ENCODE results near the gene MCCD1. TPM values are rescaled to one million over a fixed set of nuclear protein-coding genes. Genes with fewer than 3 reads are reported as not detected.

MCCD1 gene
- total RNA-seq, 3 donors from 2014 or later, result not detected

- DNase-seq (ENCODE audit: low spot score in 2 of 2), result no peak
- Histone ChIP-seq H3K4me3 (no peak overlapping the region), H3K9me3 (no peaks in the 10 kb centered on the region), H3K4me1 (no peaks in the 10 kb centered on the region), H3K27ac (peak overlapping the region in 1 of 2 donors; percentile 38), H3K36me3 (no peaks in the 10 kb centered on the region), H3K27me3 (no peaks in the 10 kb centered on the region)
- intact Hi-C loops (cut with DNase I; ENCODE audit: low total_unique reads), result no loop called here
- TF ChIP-seq POLR2A (IDR thresholded peaks at IDR 0.05) (no peak), POLR2AphosphoS5 (IDR thresholded peaks at IDR 0.05) (no peak), CTCF (IDR thresholded peaks at IDR 0.05) (no peak)
Measured at GRCh38 chr6:31558631-31559500, 30.1 kb downstream of the MCCD1 start.

DNA sequence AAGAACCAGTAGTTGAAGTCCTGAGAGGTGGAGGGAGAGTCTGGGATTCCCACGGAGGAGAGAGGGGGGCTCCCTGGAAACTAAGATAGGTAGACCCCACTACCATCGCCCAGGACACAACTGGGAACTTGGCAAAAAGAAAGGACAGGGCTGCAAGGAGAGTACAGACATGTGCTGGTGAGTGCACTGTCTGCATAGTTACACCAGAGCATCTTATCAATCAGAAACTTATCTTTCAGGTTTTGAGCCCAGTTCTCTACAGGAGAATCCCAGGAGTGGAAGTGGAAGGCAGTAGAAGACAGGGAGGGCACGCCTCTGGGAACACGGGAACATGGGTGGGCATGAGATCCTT lies 30.8 kb downstream of the MCCD1 start:
- DNase-seq (ENCODE audit: low spot score in 2 of 2), result no peak
- peak overlapping the region in 1 of 2 donors; percentile 38 for H3K27ac ChIP-seq
- H3K4me1 ChIP-seq, result no peaks in the 10 kb centered on the region
- H3K27me3 ChIP-seq, result no peaks in the 10 kb centered on the region
- no peak for TF ChIP-seq POLR2AphosphoS5 (IDR thresholded peaks at IDR 0.05)
- no peak for TF ChIP-seq POLR2A (IDR thresholded peaks at IDR 0.05)
- no peak for TF ChIP-seq CTCF (IDR thresholded peaks at IDR 0.05)
- H3K36me3 ChIP-seq, result no peaks in the 10 kb centered on the region
- no peaks in the 10 kb centered on the region for H3K9me3 ChIP-seq
- no peak overlapping the region for H3K4me3 ChIP-seq
- intact Hi-C loops (cut with DNase I; ENCODE audit: low total_unique reads), result no loop called here

DNA sequence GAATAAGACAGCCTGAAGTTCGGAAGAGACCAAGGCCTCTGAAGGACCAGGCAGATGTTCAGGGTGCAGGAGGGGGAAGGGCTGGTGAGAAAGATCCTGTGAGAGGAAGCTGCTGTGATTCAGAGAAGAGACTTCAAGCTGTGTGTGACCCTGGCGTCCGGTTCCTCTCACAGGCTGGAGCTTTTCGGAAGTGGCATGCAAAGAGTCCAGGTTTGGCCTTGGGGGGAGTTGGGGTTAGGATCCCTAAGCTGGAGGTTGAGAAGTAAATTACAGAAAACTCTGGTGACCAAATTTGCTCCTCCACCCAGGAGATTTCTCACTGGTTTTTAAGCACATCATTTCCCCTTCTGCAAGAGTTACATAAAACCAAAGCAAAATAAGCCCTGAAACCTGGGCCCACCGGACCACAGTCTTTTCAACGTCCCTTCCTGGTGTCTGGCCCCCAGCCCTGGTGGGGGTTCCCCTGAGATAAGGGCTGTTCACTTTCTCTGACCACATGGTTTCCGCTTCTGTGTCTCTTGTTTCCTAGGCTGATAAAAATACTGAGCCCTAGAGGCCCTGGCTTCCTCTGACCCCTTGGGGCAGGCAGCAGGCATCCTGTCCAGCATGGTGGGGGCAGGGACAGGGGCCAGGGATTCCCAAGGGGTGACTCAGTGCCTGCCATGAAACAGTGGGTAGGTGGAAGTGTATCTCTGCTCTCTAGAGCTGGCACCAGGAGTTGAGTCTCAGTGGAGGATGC lies 31.4 kb downstream of the MCCD1 start:
- TF ChIP-seq CTCF (IDR thresholded peaks at IDR 0.05) (no peak), POLR2AphosphoS5 (IDR thresholded peaks at IDR 0.05) (peak in 1 of 3 donors; percentile 43), POLR2A (IDR thresholded peaks at IDR 0.05) (no peak)
- peak overlapping the region in 1 of 2 donors; percentile 38 for H3K27ac ChIP-seq
- H3K27me3 ChIP-seq, result no peaks in the 10 kb centered on the region
- DNase-seq (ENCODE audit: low spot score in 2 of 2), result no peak
- H3K36me3 ChIP-seq, result no peaks in the 10 kb centered on the region
- no peaks in the 10 kb centered on the region for H3K4me1 ChIP-seq
- intact Hi-C loops (cut with DNase I; ENCODE audit: low total_unique reads), result no loop called here
- H3K9me3 ChIP-seq, result no peaks in the 10 kb centered on the region
- H3K4me3 ChIP-seq, result no peak overlapping the region

DNA sequence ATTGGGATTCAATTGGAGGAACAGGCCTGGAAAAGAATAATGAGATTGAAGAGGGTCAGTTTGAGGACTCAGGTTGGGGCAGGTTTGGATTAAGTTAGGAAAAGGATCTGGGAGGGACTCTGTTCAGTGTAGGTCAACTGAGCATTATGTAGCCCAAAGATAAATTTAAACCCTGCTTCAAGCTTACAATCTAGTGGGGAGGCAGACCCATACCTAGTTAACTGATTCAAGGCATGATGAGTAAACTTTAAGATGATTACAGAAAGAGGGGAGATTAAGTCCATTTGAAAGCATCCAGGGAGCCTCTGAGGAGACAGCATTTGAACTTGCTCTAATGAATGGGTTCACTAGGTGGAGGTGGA lies 31.9 kb downstream of the MCCD1 start:
- H3K27ac ChIP-seq, result peak overlapping the region in 1 of 2 donors; percentile 23
- no peaks in the 10 kb centered on the region for H3K27me3 ChIP-seq
- no peak for TF ChIP-seq CTCF (IDR thresholded peaks at IDR 0.05)
- TF ChIP-seq POLR2A (IDR thresholded peaks at IDR 0.05), result no peak
- TF ChIP-seq POLR2AphosphoS5 (IDR thresholded peaks at IDR 0.05), result no peak
- no peak overlapping the region for H3K4me3 ChIP-seq
- no peaks in the 10 kb centered on the region for H3K4me1 ChIP-seq
- no peaks in the 10 kb centered on the region for H3K9me3 ChIP-seq
- intact Hi-C loops (cut with DNase I; ENCODE audit: low total_unique reads), result no loop called here
- H3K36me3 ChIP-seq, result no peaks in the 10 kb centered on the region
- DNase-seq (ENCODE audit: low spot score in 2 of 2), result no peak
